Osteocyte (in vitro differentiated cells): ENCODE data around the gene GLIS1. TPM values are rescaled to one million over a fixed set of nuclear protein-coding genes. Genes with fewer than 3 reads are reported as not detected.

Experiments used
- DNase-seq: peaks from one replicate; pipeline ENCODE4 v3.0.0; 2021; ENCODE audit warnings: mixed read lengths; ENCODE audit not compliant: unreplicated experiment; ENCODE audit errors: extremely low spot score
- H3K27ac Mint-ChIP-seq: one replicate; pipeline ENCODE4 v1.8.0; 2021; ENCODE audit warnings: mild to moderate bottlenecking, mixed read lengths; ENCODE audit not compliant: unreplicated experiment
- H3K27me3 Mint-ChIP-seq: one replicate; pipeline ENCODE4 v1.8.0; 2021; ENCODE audit warnings: mixed read lengths; ENCODE audit not compliant: unreplicated experiment
- H3K36me3 Mint-ChIP-seq: one replicate; pipeline ENCODE4 v1.8.0; 2021; ENCODE audit warnings: mixed read lengths; ENCODE audit not compliant: unreplicated experiment
- H3K4me1 Mint-ChIP-seq: one replicate; pipeline ENCODE4 v1.8.0; 2021; ENCODE audit warnings: mixed read lengths; ENCODE audit not compliant: unreplicated experiment
- H3K4me3 Mint-ChIP-seq: one replicate; pipeline ENCODE4 v1.8.0; 2021; ENCODE audit warnings: mild to moderate bottlenecking, moderate library complexity, mixed read lengths; ENCODE audit not compliant: unreplicated experiment
- H3K9me3 Mint-ChIP-seq: one replicate; pipeline ENCODE4 v1.8.0; 2021; ENCODE audit warnings: mixed read lengths; ENCODE audit not compliant: unreplicated experiment
- total RNA-seq: library from RNA; stranded (reverse); gene quantifications from 2 replicates; pipeline ENCODE4 v1.2.1, GENCODE V29; 2021
- TF ChIP-seq, protein P1 (sequence below): fragments of 200-600 bp; sonication (generic); IDR thresholded peaks from 2 replicates; pipeline ENCODE4 v1.5.0; 2021; ENCODE audit warnings: antibody characterized with exemption, mild to moderate bottlenecking, moderate library complexity

Gene GLIS1
- total RNA-seq, 1 donor from 2014 or later: 38.3 TPM

DNA sequence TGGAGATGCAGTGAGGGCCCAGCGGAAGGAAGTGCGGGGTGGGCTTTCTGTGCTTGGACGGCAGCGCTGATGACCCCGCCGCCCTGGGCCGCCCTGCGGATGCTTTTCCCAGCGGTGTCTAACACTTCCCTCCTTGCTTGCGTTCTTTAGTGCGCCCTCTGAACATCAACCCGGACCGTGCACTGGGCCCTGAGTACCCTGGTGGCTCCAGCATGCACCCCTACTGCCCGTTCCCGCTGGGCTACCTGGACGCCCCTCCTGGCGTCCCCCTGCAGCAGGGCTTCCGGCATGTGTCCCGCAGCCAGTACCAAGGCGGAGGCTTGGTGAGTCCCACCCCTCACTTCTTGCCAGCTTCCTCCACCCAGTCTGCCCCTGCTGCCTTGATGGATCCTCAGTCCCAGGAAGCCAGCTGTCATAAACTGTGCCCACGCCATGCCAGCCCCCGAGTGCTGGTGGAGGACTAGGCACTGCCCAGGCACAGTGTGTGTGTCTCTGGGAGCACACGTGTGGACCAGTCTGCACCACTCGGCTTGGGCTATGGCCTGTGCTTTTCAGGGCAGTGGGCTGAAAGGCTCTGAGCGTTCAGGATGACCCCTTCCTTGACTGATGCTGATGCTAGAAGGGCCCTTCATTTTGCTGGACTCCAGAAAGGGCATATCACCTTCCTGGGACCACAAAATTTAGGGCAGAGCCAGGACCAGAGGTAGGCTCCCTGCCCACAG lies 277.5 kb downstream of the GLIS1 start:
- DNase-seq: no peak
- Mint-ChIP-seq H3K27me3 (peaks cover 4% of the 10 kb centered on the region), H3K27ac (no peak overlapping the region), H3K4me1 (no peaks in the 10 kb centered on the region), H3K4me3 (no peak overlapping the region), H3K9me3 (no peaks in the 10 kb centered on the region), H3K36me3 (no peaks in the 10 kb centered on the region)
- TF ChIP-seq, protein P1, sequence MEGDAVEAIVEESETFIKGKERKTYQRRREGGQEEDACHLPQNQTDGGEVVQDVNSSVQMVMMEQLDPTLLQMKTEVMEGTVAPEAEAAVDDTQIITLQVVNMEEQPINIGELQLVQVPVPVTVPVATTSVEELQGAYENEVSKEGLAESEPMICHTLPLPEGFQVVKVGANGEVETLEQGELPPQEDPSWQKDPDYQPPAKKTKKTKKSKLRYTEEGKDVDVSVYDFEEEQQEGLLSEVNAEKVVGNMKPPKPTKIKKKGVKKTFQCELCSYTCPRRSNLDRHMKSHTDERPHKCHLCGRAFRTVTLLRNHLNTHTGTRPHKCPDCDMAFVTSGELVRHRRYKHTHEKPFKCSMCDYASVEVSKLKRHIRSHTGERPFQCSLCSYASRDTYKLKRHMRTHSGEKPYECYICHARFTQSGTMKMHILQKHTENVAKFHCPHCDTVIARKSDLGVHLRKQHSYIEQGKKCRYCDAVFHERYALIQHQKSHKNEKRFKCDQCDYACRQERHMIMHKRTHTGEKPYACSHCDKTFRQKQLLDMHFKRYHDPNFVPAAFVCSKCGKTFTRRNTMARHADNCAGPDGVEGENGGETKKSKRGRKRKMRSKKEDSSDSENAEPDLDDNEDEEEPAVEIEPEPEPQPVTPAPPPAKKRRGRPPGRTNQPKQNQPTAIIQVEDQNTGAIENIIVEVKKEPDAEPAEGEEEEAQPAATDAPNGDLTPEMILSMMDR: no peak

DNA sequence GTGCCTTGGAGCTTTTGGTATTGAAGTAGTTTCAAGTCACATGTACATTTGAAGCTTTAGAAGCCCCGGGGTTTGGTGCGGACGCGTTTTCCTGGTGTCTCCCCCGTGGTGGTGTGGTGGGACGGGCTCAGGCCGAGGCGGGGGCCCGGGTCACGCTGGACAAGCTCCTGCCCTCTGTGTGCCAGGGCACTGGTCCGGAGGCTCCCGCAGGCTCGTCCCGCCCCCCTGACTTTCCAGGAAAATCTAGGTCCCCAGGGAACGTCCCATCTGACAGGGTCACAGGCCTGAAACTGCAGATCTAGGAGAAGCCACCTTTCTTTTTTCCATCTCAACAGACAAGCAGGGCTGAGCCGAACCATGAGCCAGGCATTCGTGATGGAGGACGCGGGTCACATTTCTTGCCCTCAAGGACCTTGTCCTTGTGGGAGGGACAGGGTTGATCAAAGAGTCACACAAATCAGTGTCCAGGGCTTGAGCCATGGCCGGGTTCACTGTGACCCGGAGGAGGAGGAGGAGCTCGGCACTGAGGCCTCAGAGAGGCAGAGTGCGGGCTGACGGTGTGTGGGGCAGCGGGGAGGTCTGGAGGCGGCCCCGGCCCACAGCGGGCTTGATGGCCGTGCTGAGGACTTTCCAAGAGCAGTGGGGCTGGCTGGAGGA lies 278.2 kb downstream of the GLIS1 start:
- DNase-seq: no peak
- no peaks in the 10 kb centered on the region for H3K9me3 Mint-ChIP-seq
- H3K36me3 Mint-ChIP-seq: no peaks in the 10 kb centered on the region
- no peak overlapping the region for H3K4me3 Mint-ChIP-seq
- TF ChIP-seq, protein P1: no peak
- H3K27ac Mint-ChIP-seq: no peak overlapping the region
- no peaks in the 10 kb centered on the region for H3K4me1 Mint-ChIP-seq
- peaks cover 4% of the 10 kb centered on the region for H3K27me3 Mint-ChIP-seq

DNA sequence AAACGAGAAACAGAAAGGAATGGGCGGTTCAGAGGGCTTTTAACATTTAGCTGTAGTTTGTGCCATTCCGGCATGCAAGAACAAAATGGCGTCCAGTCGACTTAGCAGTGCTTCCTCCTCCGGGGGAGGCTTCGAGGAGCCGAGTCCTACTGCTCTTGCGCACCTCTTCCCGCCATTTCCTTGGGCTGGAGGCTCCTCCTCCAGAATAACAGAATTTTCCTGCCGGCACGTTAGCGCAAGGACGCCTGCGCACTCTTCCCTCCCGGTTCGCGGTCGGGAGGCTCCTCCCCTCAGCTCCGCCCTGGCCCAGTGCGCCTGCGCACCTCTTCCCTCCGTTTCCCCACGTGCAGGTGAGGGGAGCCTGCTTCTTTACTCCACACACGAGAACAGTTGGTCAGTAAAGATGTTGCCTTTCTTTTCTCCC lies 278.7 kb downstream of the GLIS1 start:
- Mint-ChIP-seq H3K9me3 (no peaks in the 10 kb centered on the region), H3K4me1 (no peaks in the 10 kb centered on the region), H3K27ac (no peak overlapping the region), H3K4me3 (no peak overlapping the region), H3K36me3 (no peaks in the 10 kb centered on the region), H3K27me3 (peaks cover 4% of the 10 kb centered on the region)
- DNase-seq: no peak
- TF ChIP-seq, protein P1: no peak

- Mint-ChIP-seq H3K9me3 (no peaks in the 10 kb centered on the region), H3K36me3 (no peaks in the 10 kb centered on the region), H3K4me3 (no peak within 1 kb of the TSS), H3K27me3 (peaks cover 7% of the 10 kb centered on the region), H3K27ac (no peak within 1 kb of the TSS), H3K4me1 (no peaks in the 10 kb centered on the region)
- no peak for DNase-seq
- TF ChIP-seq, protein P1: no peak
Measured at GRCh38 chr1:53459321-53460175, 279.4 kb downstream of the GLIS1 start, which contains the start of gene DMRTB1. TSS of gene DMRTB1 (plus strand) at chr1:53459399. CDS start at chr1:53459454, 55 bp downstream.
